Measurements from ENCODE around the gene PATL2. TPM values are rescaled to one million over a fixed set of nuclear protein-coding genes. Genes with fewer than 3 reads are reported as not detected.
"Not testable (repeated sequence)": the region's sequence is repeated elsewhere in the genome, so short reads cannot be mapped to it uniquely, and the experiment has no call there.

Gene PATL2
- total and polyA plus RNA-seq, 7 donors = 0.03 to 0.88 (median 0.23) TPM; not detected in 2

- peak; percentile 24 to 62 for DNase-seq
- H3K36me3 ChIP-seq (ENCODE audit: insufficient read depth in 1 of 2, low read depth in 1 of 2); intact Hi-C loops (cut with DNase I); H3K9me3 ChIP-seq; ATAC-seq; H3K4me3 ChIP-seq; H3K27me3 ChIP-seq (ENCODE audit: insufficient read depth in 3 of 3, low read length in 2 of 3); H3K27ac ChIP-seq; H3K4me1 ChIP-seq: not testable (repeated sequence)
- 18 to 29% (median 24%) methylated on average over 8 of the region's 8 CpGs for WGBS, 3 donors
These were observed 28.1 kb downstream of the PATL2 start for GRCh38 chr15:44682809-44683682.

GRCh38 chr15:44682211-44682610 is 28.9 kb downstream of the PATL2 start:
- no peak overlapping the region for H3K4me3 ChIP-seq
- no peaks in the 10 kb centered on the region for H3K36me3 ChIP-seq (ENCODE audit: insufficient read depth in 1 of 2, low read depth in 1 of 2)
- no peaks in the 10 kb centered on the region for H3K4me1 ChIP-seq
- H3K27ac ChIP-seq = no peak overlapping the region
- H3K27me3 ChIP-seq (ENCODE audit: insufficient read depth in 3 of 3, low read length in 2 of 3) = no peaks in the 10 kb centered on the region
- TF ChIP-seq CTCF (IDR thresholded peaks at IDR 0.05) = no peak
- DNase-seq (no peak), ATAC-seq (no peak)
- 67 to 69% (median 69%) methylated on average over 2 of the region's 2 CpGs for WGBS, 3 donors
- H3K9me3 ChIP-seq = no peaks in the 10 kb centered on the region
- intact Hi-C loops (cut with DNase I) = no loop called here

- Histone ChIP-seq H3K36me3 (ENCODE audit: insufficient read depth in 1 of 2, low read depth in 1 of 2) (no peaks in the 10 kb centered on the region), H3K27ac (no peak overlapping the region), H3K4me3 (no peak overlapping the region), H3K4me1 (no peaks in the 10 kb centered on the region), H3K9me3 (no peaks in the 10 kb centered on the region), H3K27me3 (ENCODE audit: insufficient read depth in 3 of 3, low read length in 2 of 3) (peaks cover 0 to 2% (median 0%) of the 10 kb centered on the region in 3 donors)
- TF ChIP-seq CTCF (IDR thresholded peaks at IDR 0.05) = no peak
- 55 to 59% (median 56%) methylated on average over 7 of the region's 7 CpGs for WGBS, 3 donors
- intact Hi-C loops (cut with DNase I) = no loop called here
- ATAC-seq (no peak), DNase-seq (no peak)
These were observed 34.4 kb downstream of the PATL2 start for GRCh38 chr15:44676676-44677075.

GRCh38 chr15:44675911-44676310 is 35.2 kb downstream of the PATL2 start:
- intact Hi-C loops (cut with DNase I) = no loop called here
- Histone ChIP-seq H3K27ac (no peak overlapping the region), H3K4me1 (no peaks in the 10 kb centered on the region), H3K36me3 (ENCODE audit: insufficient read depth in 1 of 2, low read depth in 1 of 2) (no peaks in the 10 kb centered on the region), H3K27me3 (ENCODE audit: insufficient read depth in 3 of 3, low read length in 2 of 3) (peaks cover 0 to 2% (median 0%) of the 10 kb centered on the region in 3 donors), H3K9me3 (no peaks in the 10 kb centered on the region), H3K4me3 (no peak overlapping the region)
- 79 to 85% (median 83%) methylated on average over 5 of the region's 5 CpGs for WGBS, 3 donors
- ATAC-seq = no peak
- TF ChIP-seq CTCF (IDR thresholded peaks at IDR 0.05) = no peak
- no peak for DNase-seq

GRCh38 chr15:44673639-44674038 is 37.5 kb downstream of the PATL2 start:
- DNase-seq (no peak), ATAC-seq (no peak)
- H3K4me3 ChIP-seq = no peak overlapping the region
- peaks cover 0 to 5% (median 0%) of the 10 kb centered on the region in 3 donors for H3K27me3 ChIP-seq (ENCODE audit: insufficient read depth in 3 of 3, low read length in 2 of 3)
- no peak for TF ChIP-seq CTCF (IDR thresholded peaks at IDR 0.05)
- intact Hi-C loops (cut with DNase I) = no loop called here
- no peaks in the 10 kb centered on the region for H3K4me1 ChIP-seq
- 86 to 89% (median 88%) methylated on average over 2 of the region's 2 CpGs for WGBS, 3 donors
- H3K36me3 ChIP-seq (ENCODE audit: insufficient read depth in 1 of 2, low read depth in 1 of 2) = no peaks in the 10 kb centered on the region
- no peaks in the 10 kb centered on the region for H3K9me3 ChIP-seq
- H3K27ac ChIP-seq = no peak overlapping the region

All from psoas muscle (tissue), 8 donors.